T-helper 17 cell (primary cell): ENCODE data around the gene PCCA. TPM values are rescaled to one million over a fixed set of nuclear protein-coding genes. Genes with fewer than 3 reads are reported as not detected.
"Not testable (repeated sequence)": the region's sequence is repeated elsewhere in the genome, so short reads cannot be mapped to it uniquely, and the experiment has no call there.

Experiments used
- ATAC-seq: fragments of 150-1000 bp; cut with Tn5 transposase; 2 replicates; pipeline ENCODE4 v1.10.0; 2021; ENCODE audit warnings: mild to moderate bottlenecking, moderate library complexity
- DNase-seq, 3 donors: peaks; one replicate each; pipeline versions ENCODE4 v3.0.0 to v3.0.0-alpha.2; 2020 to 2021
- H3K9me3 ChIP-seq: one replicate; pipeline ENCODE4 v1.7.0; 2013; ENCODE audit warnings: low read length, mild to moderate bottlenecking; ENCODE audit not compliant: control insufficient read depth, poor library complexity, severe bottlenecking
- H3K27ac Mint-ChIP-seq: one replicate; pipeline ENCODE4 v1.8.0; 2022; ENCODE audit warnings: mild to moderate bottlenecking, moderate library complexity, mixed read lengths
- H3K27me3 Mint-ChIP-seq: one replicate; pipeline ENCODE4 v1.8.0; 2022; ENCODE audit warnings: mixed read lengths
- H3K36me3 Mint-ChIP-seq: one replicate; pipeline ENCODE4 v1.8.0; 2022; ENCODE audit warnings: low read depth, mixed read lengths
- H3K4me1 Mint-ChIP-seq: one replicate; pipeline ENCODE4 v1.8.0; 2022; ENCODE audit warnings: mild to moderate bottlenecking, mixed read lengths
- H3K4me3 Mint-ChIP-seq: one replicate; pipeline ENCODE4 v1.8.0; 2022; ENCODE audit warnings: mild to moderate bottlenecking, moderate library complexity, mixed read lengths
- total RNA-seq, 4 donors: library from RNA in 2 of 4; stranded (reverse) in 2 of 4; gene quantifications; one replicate each; pipeline ENCODE4 v1.2.3 and lab custom pipeline; 2022 to 2026

PCCA gene
- total RNA-seq, 2 donors from 2014 or later: 9.9 to 10.7 TPM

DNA sequence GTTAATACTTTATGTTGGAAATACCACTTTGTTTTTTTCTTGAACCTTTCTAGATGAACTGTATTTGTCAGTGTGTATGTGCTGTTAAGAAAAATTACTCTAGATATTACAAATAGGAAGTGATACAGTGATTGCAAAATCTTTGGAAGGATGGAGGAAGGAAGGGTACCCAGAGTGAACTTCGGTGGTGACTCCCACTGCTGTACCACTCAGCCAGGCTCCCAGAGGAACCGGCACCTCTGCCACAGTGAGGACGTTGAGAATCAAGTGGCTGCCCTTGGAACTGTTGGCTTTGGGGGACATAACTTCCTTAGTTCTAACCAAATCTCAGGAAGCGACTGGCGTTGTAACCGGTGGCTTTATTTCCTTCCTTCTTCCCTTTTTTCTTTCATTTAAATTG is 184.7 kb downstream of the PCCA start:
- H3K9me3 ChIP-seq: no peaks in the 10 kb centered on the region
- ATAC-seq: no peak
- H3K4me3 Mint-ChIP-seq: no peak overlapping the region
- peaks cover 14% of the 10 kb centered on the region for H3K36me3 Mint-ChIP-seq
- no peak overlapping the region for H3K27ac Mint-ChIP-seq
- no peak for DNase-seq
- H3K4me1 Mint-ChIP-seq: no peaks in the 10 kb centered on the region
- H3K27me3 Mint-ChIP-seq: no peaks in the 10 kb centered on the region

DNA sequence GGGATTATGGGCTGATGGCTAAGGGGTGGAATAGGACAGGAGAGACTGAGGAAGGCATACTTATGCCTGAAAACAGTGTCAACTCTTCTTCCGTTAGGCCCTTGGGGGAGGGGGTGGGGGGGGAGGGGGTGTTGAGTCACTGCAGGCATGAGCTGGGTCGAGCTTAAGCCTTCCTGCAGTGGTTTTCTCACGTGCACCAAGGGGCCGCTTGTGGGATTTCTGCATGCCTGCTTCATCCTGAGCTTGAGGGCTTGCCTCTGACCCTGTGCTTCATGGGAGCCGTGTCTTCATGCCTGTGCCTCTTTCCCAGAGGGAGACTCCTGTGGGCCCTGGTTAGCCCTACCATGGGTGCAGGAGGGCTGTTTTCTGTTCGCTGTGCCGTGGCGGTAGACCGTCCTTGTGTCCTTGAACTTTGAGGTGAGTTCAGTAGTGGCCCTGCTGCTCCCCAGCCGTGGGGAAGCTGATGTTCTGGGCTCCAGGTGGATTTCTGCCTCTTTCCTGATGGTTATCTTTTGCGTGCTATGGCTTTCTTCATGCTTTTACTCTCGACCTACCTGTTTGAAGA is 186.1 kb downstream of the PCCA start:
- Mint-ChIP-seq H3K27me3 (no peaks in the 10 kb centered on the region), H3K4me3 (no peak overlapping the region), H3K4me1 (no peaks in the 10 kb centered on the region), H3K27ac (peak overlapping the region; percentile 45), H3K36me3 (peaks cover 14% of the 10 kb centered on the region)
- H3K9me3 ChIP-seq: no peaks in the 10 kb centered on the region
- DNase-seq (no peak), ATAC-seq (no peak)

DNA sequence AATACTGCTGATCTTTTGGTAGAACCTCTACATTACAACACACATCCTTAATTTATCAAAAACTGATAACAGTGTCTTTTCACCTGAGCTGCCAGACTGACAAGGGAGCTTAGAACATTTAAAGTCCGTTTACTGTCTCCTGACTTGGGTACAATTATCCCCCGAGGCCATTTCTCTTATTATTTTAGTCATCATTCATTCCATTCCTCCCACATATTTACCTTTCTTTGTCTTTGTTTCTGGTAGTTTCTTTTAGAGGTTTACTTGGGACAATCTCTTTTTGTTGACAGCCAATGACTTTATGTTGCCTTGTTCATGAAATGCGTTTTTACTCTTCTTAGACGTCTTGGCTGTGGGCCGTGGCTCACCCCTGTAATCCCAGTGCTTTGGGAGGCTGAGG is 186.9 kb downstream of the PCCA start:
- Mint-ChIP-seq H3K27me3 (no peaks in the 10 kb centered on the region), H3K4me3 (no peak overlapping the region), H3K27ac (peak overlapping the region; percentile 45), H3K36me3 (peaks cover 18% of the 10 kb centered on the region), H3K4me1 (no peaks in the 10 kb centered on the region)
- DNase-seq: no peak
- H3K9me3 ChIP-seq: no peaks in the 10 kb centered on the region
- ATAC-seq: no peak

DNA sequence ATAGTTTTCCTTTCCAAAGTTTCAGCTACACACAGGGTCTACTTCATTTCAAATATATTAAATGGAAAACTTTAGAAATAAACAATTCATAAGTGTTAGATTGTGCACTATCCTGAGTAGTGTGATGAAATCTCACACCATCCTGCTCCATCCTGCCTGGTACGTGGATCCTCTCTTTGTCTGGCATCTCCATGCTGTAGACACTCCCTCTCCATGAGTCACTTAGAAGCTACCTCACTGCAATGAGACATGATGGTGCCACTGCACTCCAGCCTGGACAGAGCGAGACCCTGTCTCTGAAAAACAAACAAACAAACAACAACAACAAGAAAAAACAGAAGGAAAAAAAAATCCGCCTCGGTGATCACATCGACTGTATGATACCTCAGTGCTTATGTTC is 191.8 kb downstream of the PCCA start:
- peaks cover 14% of the 10 kb centered on the region for H3K36me3 Mint-ChIP-seq
- H3K4me1 Mint-ChIP-seq: no peaks in the 10 kb centered on the region
- ATAC-seq: no peak

DNA sequence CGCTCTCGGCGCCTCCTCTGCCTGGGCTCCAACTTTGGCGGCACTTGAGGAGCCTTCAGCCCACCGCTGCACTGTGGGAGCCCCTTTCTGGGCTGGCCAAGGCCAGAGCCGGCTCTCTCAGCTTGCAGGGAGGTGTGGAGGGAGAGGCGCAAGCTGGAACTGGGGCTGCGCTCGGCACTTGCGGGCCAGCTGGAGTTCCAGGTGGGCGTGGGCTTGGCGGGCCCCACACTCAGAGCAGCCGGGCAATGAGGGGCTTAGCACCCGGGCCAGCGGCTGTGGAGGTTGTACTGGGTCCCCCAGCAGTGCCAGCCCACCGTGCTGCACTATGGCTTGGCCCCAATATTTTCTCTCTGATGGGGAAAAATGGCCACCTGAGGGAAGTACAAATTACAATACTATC is 193.4 kb downstream of the PCCA start:
- H3K4me1 Mint-ChIP-seq, H3K27me3 Mint-ChIP-seq: not testable (repeated sequence)

More for the DNA sequence above, 191.8 kb downstream of the PCCA start:
- H3K4me3 Mint-ChIP-seq: no peak overlapping the region
- DNase-seq: no peak
- no peak overlapping the region for H3K27ac Mint-ChIP-seq
- no peaks in the 10 kb centered on the region for H3K9me3 ChIP-seq
- no peaks in the 10 kb centered on the region for H3K27me3 Mint-ChIP-seq

DNA sequence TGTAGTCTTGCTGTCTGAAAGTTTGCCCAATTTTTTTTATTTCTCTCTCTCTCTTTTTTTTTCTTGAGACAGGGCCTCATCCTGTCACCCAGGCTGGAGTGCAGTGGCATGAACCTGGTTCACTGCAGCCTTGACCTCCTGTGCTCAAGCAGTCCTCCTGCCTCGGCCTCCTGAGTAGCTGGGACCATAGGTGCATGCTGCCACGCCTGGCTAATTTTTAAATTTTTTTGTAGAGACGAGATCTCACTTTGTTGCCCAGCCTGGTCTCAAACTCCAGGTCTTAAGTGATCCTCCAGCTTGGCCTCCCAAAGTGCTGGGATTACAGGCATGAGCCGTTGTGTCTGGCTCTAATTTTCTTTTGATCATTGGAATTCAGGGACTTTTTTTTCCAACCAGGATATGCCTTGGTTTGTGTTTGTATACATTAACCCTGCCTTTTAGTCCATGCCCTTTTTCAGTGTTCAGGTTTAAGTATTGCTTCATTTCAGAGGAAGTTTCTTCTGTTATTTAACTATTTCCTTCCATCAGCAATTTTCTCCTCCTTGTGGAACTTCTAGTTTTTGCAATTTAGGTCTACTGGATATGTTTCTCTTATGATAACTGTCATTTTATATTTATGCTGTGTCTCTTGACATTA is 201.4 kb downstream of the PCCA start:
- H3K4me1 Mint-ChIP-seq: no peaks in the 10 kb centered on the region
- H3K9me3 ChIP-seq: no peaks in the 10 kb centered on the region
- no peak overlapping the region for H3K27ac Mint-ChIP-seq
- ATAC-seq (no peak), DNase-seq (no peak)
- peaks cover 7% of the 10 kb centered on the region for H3K36me3 Mint-ChIP-seq
- no peak overlapping the region for H3K4me3 Mint-ChIP-seq
- no peaks in the 10 kb centered on the region for H3K27me3 Mint-ChIP-seq

More for the DNA sequence above, 193.4 kb downstream of the PCCA start:
- not testable (repeated sequence) for H3K9me3 ChIP-seq, H3K27ac Mint-ChIP-seq, DNase-seq, H3K36me3 Mint-ChIP-seq, H3K4me3 Mint-ChIP-seq, ATAC-seq

DNA sequence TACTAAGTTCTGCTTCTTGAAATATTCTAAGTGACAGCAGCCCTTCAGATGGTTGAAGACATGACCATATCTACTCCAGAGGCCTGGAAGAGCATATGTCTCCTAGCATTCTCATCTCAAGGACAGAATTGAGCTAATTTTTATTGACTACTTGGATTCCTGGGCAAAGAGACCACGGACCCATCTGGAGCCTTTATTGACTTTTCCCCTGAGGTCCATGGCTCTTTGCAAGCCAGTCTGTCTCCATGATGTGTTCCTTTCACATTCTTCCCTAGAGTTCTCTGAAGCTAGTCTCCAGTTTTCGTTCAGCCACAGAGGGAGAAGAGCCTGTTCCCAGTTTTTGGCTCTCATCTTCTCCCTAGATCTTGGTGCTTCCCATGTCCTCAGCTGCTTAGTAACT is 202.7 kb downstream of the PCCA start:
- no peaks in the 10 kb centered on the region for H3K9me3 ChIP-seq
- peak overlapping the region; percentile 45 for H3K27ac Mint-ChIP-seq
- no peak overlapping the region for H3K4me3 Mint-ChIP-seq
- no peaks in the 10 kb centered on the region for H3K27me3 Mint-ChIP-seq
- H3K36me3 Mint-ChIP-seq: peaks cover 7% of the 10 kb centered on the region
- ATAC-seq (no peak), DNase-seq (no peak)
- no peaks in the 10 kb centered on the region for H3K4me1 Mint-ChIP-seq

DNA sequence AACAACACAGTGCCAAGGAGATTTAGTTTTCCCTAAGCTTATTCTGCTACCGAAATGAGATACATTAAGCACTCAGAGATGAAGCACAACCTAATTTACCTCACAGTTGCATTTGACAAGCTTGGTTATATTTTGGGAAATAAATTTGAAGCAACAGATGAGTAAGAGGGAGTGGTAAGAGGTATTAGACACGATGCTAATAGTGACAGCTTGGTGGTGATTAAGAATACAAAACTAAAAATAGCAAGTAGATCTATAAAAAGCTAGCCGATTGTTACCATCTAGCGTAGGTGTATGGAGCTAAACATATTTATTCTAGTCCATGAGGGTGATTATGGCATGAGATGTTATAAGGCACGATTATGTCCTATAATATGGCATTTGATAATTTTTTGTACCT is 208.5 kb downstream of the PCCA start:
- Mint-ChIP-seq H3K4me3 (no peak overlapping the region), H3K36me3 (no peaks in the 10 kb centered on the region), H3K27ac (no peak overlapping the region), H3K4me1 (no peaks in the 10 kb centered on the region), H3K27me3 (no peaks in the 10 kb centered on the region)
- no peak for DNase-seq
- no peaks in the 10 kb centered on the region for H3K9me3 ChIP-seq
- ATAC-seq: no peak

DNA sequence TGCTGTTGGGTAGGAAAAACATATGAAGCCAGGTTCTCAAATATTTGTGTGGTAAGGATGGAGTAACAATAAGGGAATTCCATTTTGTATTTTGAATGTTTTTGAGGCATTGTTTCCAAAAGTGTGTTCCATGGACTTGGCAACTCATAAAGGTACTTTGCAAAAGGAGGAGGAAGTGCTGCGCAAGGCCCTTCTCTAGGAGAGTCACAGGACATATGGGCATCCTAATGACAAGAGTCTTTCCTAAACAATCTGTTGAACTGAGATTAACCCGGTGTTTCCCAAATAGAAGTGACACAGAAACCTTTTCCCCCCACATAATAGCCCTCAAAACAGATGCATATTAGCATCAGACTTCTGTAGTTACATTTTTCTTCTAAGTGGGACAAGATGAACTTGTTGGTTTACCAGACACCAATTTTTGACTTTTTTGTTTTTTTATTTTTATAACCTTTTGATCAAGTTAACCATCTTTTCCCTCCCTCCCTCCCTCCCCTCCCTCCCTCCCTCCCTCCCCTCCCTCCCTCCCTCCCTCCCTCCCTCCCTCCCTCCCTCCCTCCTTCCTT is 209.3 kb downstream of the PCCA start:
- no peak overlapping the region for H3K27ac Mint-ChIP-seq
- ATAC-seq: no peak

DNA sequence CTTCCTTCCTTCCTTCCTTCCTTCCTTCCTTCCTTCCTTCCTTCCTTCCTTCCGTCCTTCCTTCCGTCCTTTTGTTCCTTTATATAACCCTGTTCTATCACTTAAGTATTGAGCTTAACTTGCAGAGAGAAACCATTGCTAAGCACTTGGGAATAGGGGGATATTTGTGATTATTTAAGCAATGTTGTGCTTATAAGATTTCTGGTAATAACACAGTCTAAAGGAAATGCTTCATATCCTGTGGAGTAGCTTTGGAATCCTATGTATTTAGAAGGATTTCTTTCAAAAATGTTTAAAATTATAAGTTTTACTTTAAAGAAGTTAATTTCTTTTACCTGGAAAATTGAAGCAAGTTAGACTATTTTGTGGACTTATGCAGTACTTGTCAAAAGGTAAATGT is 209.8 kb downstream of the PCCA start:
- no peaks in the 10 kb centered on the region for H3K27me3 Mint-ChIP-seq
- H3K9me3 ChIP-seq: no peaks in the 10 kb centered on the region
- DNase-seq (no peak), ATAC-seq (no peak)
- H3K27ac Mint-ChIP-seq: no peak overlapping the region
- H3K36me3 Mint-ChIP-seq: no peaks in the 10 kb centered on the region
- no peaks in the 10 kb centered on the region for H3K4me1 Mint-ChIP-seq
- no peak overlapping the region for H3K4me3 Mint-ChIP-seq

More for the DNA sequence above, 209.3 kb downstream of the PCCA start:
- H3K9me3 ChIP-seq: no peaks in the 10 kb centered on the region
- no peaks in the 10 kb centered on the region for H3K4me1 Mint-ChIP-seq
- H3K27me3 Mint-ChIP-seq: no peaks in the 10 kb centered on the region
- no peaks in the 10 kb centered on the region for H3K36me3 Mint-ChIP-seq
- DNase-seq: no peak
- no peak overlapping the region for H3K4me3 Mint-ChIP-seq

DNA sequence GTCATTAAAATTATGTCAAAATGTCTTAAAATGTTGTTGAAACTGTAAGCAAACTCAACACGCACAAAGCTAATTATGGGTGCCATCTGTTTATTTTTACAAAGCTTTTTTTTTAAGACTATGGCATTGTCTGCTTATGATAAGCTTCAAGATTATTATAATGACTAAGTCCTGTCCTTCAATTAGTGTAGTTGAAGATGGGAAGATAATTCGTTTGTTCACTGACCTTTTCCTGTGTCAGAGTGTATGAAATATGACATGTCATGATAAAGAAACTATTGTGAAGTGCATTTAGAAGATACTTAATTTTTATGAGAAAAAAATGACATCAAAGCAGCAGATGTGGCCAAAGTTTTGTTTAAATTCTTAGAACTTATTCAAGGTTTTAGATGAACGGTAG is 211.3 kb downstream of the PCCA start:
- no peaks in the 10 kb centered on the region for H3K9me3 ChIP-seq
- peaks cover 3% of the 10 kb centered on the region for H3K4me1 Mint-ChIP-seq
- no peaks in the 10 kb centered on the region for H3K36me3 Mint-ChIP-seq
- DNase-seq (no peak), ATAC-seq (no peak)
- no peak overlapping the region for H3K27ac Mint-ChIP-seq
- no peaks in the 10 kb centered on the region for H3K27me3 Mint-ChIP-seq
- H3K4me3 Mint-ChIP-seq: no peak overlapping the region

DNA sequence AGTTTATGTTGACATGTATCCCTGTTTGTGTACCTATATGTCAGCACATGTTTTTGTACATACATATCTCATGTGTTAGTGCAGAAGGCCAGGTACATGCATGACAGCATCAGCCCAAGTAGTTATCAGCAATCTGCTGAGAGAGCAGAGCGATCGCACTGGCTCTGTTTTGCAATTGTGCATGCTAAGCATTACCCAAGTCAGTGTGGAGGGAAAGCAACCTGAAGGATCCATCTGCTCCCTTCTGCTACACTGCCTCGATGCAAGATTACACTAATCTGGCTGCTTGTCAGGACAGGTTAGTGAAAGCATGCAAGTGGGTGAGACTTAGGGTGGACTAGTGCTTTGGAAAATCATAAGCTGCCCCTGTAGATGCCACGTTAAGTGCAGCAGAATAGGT is 211.8 kb downstream of the PCCA start:
- Mint-ChIP-seq H3K36me3 (no peaks in the 10 kb centered on the region), H3K4me1 (peaks cover 3% of the 10 kb centered on the region), H3K27ac (no peak overlapping the region), H3K27me3 (no peaks in the 10 kb centered on the region), H3K4me3 (no peak overlapping the region)
- DNase-seq: no peak
- H3K9me3 ChIP-seq: no peaks in the 10 kb centered on the region
- ATAC-seq: no peak

DNA sequence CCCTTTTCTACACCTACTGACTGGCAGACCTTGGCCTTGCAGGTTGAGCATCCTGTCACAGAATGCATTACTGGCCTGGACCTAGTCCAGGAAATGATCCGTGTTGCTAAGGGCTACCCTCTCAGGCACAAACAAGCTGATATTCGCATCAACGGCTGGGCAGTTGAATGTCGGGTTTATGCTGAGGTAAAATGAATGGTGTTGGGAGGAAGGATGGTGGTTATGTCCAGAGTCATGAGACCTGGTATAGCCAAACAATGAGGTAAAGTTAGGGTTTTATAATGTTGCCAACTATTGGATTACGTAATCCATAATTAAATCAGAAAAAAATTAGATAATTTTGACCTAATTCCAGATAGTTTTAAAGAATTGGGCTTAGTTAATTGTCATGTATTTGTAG is 212.5 kb downstream of the PCCA start:
- DNase-seq (no peak), ATAC-seq (no peak)
- Mint-ChIP-seq H3K4me3 (no peak overlapping the region), H3K27ac (no peak overlapping the region), H3K27me3 (no peaks in the 10 kb centered on the region), H3K36me3 (no peaks in the 10 kb centered on the region), H3K4me1 (peaks cover 3% of the 10 kb centered on the region)
- no peaks in the 10 kb centered on the region for H3K9me3 ChIP-seq

DNA sequence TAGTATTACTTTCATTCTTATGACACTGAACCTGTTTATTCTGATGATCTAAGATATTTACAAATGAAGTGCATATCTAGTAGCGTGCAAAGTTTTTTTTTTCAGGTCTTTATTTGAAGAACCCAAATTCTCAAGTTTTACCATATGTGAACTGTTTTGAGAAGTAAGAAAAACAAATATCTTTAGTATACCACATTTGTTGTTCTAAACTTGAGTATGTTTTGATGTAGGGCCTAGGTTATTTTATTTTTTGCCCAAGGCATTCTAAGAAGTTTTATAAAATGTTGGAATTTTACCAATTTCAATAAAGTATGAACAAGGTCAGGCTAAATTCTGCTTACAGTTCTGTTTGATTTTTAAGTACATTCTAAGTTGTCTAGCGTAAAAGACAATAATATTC is 213.5 kb downstream of the PCCA start:
- no peak overlapping the region for H3K4me3 Mint-ChIP-seq
- H3K27ac Mint-ChIP-seq: no peak overlapping the region
- H3K4me1 Mint-ChIP-seq: peaks cover 3% of the 10 kb centered on the region
- H3K27me3 Mint-ChIP-seq: no peaks in the 10 kb centered on the region
- H3K9me3 ChIP-seq: no peaks in the 10 kb centered on the region
- no peaks in the 10 kb centered on the region for H3K36me3 Mint-ChIP-seq
- no peak for DNase-seq
- no peak for ATAC-seq
